Liver (tissue), 9 donors: Measurements from ENCODE around the gene BTBD9. TPM values are rescaled to one million over a fixed set of nuclear protein-coding genes. Genes with fewer than 3 reads are reported as not detected.

ENCODE experiments used
- DNase-seq: peaks from one replicate; pipeline ENCODE4 v3.0.0-alpha.2; 2017; ENCODE audit warnings: low spot score
- H3K27ac ChIP-seq, 2 donors: one replicate each; pipeline ENCODE4 v1.7.0; 2013; ENCODE audit warnings: inconsistent platforms in 2 of 2, low read length in 2 of 2, control low read depth in 1 of 2, low read depth in 1 of 2, mild to moderate bottlenecking in 1 of 2
- H3K27me3 ChIP-seq, 4 donors: one replicate each; pipeline versions ENCODE4 v1.6.1 to v1.7.0; 2013; ENCODE audit warnings: low read length in 3 of 4, inconsistent platforms in 1 of 4, mild to moderate bottlenecking in 1 of 4, moderate library complexity in 1 of 4; ENCODE audit not compliant: control insufficient read depth in 4 of 4, insufficient read depth in 4 of 4
- H3K36me3 ChIP-seq, 4 donors: one replicate each; pipeline versions ENCODE4 v1.6.1 to v1.7.0; 2013; ENCODE audit warnings: low read length in 3 of 4, mild to moderate bottlenecking in 3 of 4, low read depth in 1 of 4, moderate library complexity in 1 of 4; ENCODE audit not compliant: control insufficient read depth in 4 of 4, insufficient read depth in 3 of 4
- H3K4me1 ChIP-seq, 4 donors: one replicate each; pipeline versions ENCODE4 v1.6.1 to v1.7.0; 2013; ENCODE audit warnings: low read length in 3 of 4, mild to moderate bottlenecking in 3 of 4, moderate library complexity in 1 of 4; ENCODE audit not compliant: control insufficient read depth in 4 of 4, insufficient read depth in 4 of 4
- H3K4me3 ChIP-seq, 3 donors: one replicate each; pipeline versions ENCODE4 v1.6.1 to v1.7.0; 2013; ENCODE audit warnings: low read length in 3 of 3, control low read depth in 1 of 3, low read depth in 1 of 3, mild to moderate bottlenecking in 1 of 3
- H3K9ac ChIP-seq, 2 donors: one replicate each; pipeline ENCODE4 v1.7.0; 2013; ENCODE audit warnings: low read length in 2 of 2, mild to moderate bottlenecking in 2 of 2, moderate library complexity in 2 of 2, control low read depth in 1 of 2, low read depth in 1 of 2
- H3K9me3 ChIP-seq, 4 donors: one replicate each; pipeline versions ENCODE4 v1.6.1 to v1.7.0; 2013; ENCODE audit warnings: low read length in 3 of 4; ENCODE audit not compliant: control insufficient read depth in 4 of 4
- EGR1 ChIP-seq, 2 donors: IDR thresholded peaks; 2 replicates each; pipeline ENCODE4 v1.6.1; 2016 to 2018; ENCODE audit warnings: antibody characterized with exemption in 2 of 2, low read depth in 2 of 2
- FOXA1 ChIP-seq: IDR thresholded peaks from 2 replicates; pipeline ENCODE4 v1.6.1; 2016; ENCODE audit warnings: antibody characterized with exemption
- FOXA2 ChIP-seq: IDR thresholded peaks from 2 replicates; pipeline ENCODE4 v1.6.1; 2016; ENCODE audit warnings: antibody characterized with exemption
- GABPA ChIP-seq, 2 donors: IDR thresholded peaks in 1 of 2; conservative IDR thresholded peaks in 1 of 2; 2 replicates each; pipeline ENCODE4 v1.6.1; 2016; ENCODE audit warnings: antibody characterized with exemption in 2 of 2, mild to moderate bottlenecking in 1 of 2, moderate library complexity in 1 of 2
- HNF4A ChIP-seq, 2 donors: conservative IDR thresholded peaks; 2 replicates each; pipeline ENCODE4 v1.6.1; 2016; ENCODE audit warnings: antibody characterized with exemption in 2 of 2, mild to moderate bottlenecking in 2 of 2
- HNF4G ChIP-seq: IDR thresholded peaks from 2 replicates; pipeline ENCODE4 v1.6.1; 2016; ENCODE audit warnings: antibody characterized with exemption
- JUND ChIP-seq, 2 donors: IDR thresholded peaks; 2 replicates each; pipeline ENCODE4 v1.6.1; 2016; ENCODE audit warnings: antibody characterized with exemption in 2 of 2
- NR2F2 ChIP-seq: IDR thresholded peaks from 2 replicates; pipeline ENCODE4 v1.6.1; 2016; ENCODE audit warnings: antibody characterized with exemption
- RAD21 ChIP-seq, 2 donors: IDR thresholded peaks; 2 replicates each; pipeline ENCODE4 v1.6.1; 2016; ENCODE audit warnings: antibody characterized with exemption in 2 of 2, mild to moderate bottlenecking in 2 of 2
- RXRA ChIP-seq, 2 donors: IDR thresholded peaks; 2 replicates each; pipeline ENCODE4 v1.6.1; 2017 to 2018; ENCODE audit warnings: antibody characterized with exemption in 2 of 2, mild to moderate bottlenecking in 1 of 2
- SP1 ChIP-seq: IDR thresholded peaks from 2 replicates; pipeline ENCODE4 v1.6.1; 2018; ENCODE audit warnings: antibody characterized with exemption, mild to moderate bottlenecking
- WGBS: extraction: QIAGEN DNeasy Blood & Tissue Kit; methylation state at CpG from one replicate; pipeline ENCODE4 v1.1.7; 2013; 5-methylcytosine and 5-hydroxymethylcytosine counted together
- polyA plus RNA-seq, 2 donors: library from polyadenylated mRNA; stranded (reverse) in 1 of 2; unstranded in 1 of 2; fragments of 200-250 nt in 1 of 2; fragments of >200 nt in 1 of 2; fragmentation: Nextera tagmentation in 1 of 2; extraction: Ambion mirVana in 1 of 2; gene quantifications; one replicate each; pipeline versions ENCODE4 v1.2.1 to v1.2.3, GENCODE V29; 2013 to 2015
- total RNA-seq, 2 donors: library from RNA; depleted of rRNA; stranded (reverse); fragments of >200 nt; gene quantifications; one replicate each; pipeline ENCODE4 v1.2.3, GENCODE V29; 2014
- TF ChIP-seq, protein P1 (sequence below): IDR thresholded peaks from 2 replicates; pipeline ENCODE4 v1.6.1; 2016; ENCODE audit warnings: antibody characterized with exemption
- TF ChIP-seq, protein P2 (sequence below): fragments of 150-350 bp; IDR thresholded peaks from 2 replicates; pipeline ENCODE4 v1.5.1; 2017; ENCODE audit warnings: improper control_type of control experiment, low read depth, low read length; ENCODE audit not compliant: missing input control
- TF ChIP-seq, protein P3 (sequence below): IDR thresholded peaks from 2 replicates; pipeline ENCODE4 v1.6.1; 2016; ENCODE audit warnings: antibody characterized with exemption
- TF ChIP-seq, protein P4 (sequence below): IDR thresholded peaks from 2 replicates; pipeline ENCODE4 v1.6.1; 2016; ENCODE audit warnings: antibody characterized with exemption, mild to moderate bottlenecking
- TF ChIP-seq, protein P5 (sequence below): IDR thresholded peaks from 2 replicates; pipeline ENCODE4 v1.6.1; 2016; ENCODE audit warnings: antibody characterized with exemption
- donor health status: healthy.
- donor health status: healthy.
- donor health status: healthy.
- donor health status: healthy.
- donor health status: healthy.

The BTBD9 gene
- total and polyA plus RNA-seq, 4 donors: 2.0 to 12.4 (median 5.7) TPM

DNA sequence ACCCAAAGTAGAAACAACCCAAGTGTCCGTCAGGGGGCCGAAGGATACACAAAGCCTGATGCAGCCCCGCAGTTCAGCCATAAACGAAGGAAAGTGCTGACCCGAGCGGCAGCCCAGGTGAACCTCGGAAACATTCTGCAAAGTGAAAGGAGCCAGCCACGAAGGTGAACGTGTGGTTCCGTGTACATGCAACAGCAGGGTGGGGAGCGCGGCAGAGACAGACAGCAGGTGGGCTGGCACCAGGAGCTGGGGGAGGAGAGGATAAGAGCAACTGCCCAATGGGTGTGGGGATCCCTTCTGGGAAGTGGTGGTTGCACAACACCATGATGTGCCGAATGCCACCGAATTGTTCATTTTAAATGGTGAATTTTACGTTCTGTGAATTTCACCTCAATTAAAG lies 478.4 kb downstream of the BTBD9 start:
- 84% methylated on average over 15 of the region's 15 CpGs for WGBS
- DNase-seq: no peak
- TF ChIP-seq RAD21 (IDR thresholded peaks at IDR 0.05): no peak
- TF ChIP-seq GABPA (IDR thresholded peaks at IDR 0.05 in 1 of 2, conservative IDR thresholded peaks at IDR 0.05 in 1 of 2): no peak
- TF ChIP-seq RXRA (IDR thresholded peaks at IDR 0.05): no peak
- TF ChIP-seq NR2F2: no peak
- no peak for TF ChIP-seq FOXA1
- TF ChIP-seq SP1: no peak
- TF ChIP-seq, protein P1, sequence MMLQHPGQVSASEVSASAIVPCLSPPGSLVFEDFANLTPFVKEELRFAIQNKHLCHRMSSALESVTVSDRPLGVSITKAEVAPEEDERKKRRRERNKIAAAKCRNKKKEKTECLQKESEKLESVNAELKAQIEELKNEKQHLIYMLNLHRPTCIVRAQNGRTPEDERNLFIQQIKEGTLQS: no peak
- TF ChIP-seq, protein P2, sequence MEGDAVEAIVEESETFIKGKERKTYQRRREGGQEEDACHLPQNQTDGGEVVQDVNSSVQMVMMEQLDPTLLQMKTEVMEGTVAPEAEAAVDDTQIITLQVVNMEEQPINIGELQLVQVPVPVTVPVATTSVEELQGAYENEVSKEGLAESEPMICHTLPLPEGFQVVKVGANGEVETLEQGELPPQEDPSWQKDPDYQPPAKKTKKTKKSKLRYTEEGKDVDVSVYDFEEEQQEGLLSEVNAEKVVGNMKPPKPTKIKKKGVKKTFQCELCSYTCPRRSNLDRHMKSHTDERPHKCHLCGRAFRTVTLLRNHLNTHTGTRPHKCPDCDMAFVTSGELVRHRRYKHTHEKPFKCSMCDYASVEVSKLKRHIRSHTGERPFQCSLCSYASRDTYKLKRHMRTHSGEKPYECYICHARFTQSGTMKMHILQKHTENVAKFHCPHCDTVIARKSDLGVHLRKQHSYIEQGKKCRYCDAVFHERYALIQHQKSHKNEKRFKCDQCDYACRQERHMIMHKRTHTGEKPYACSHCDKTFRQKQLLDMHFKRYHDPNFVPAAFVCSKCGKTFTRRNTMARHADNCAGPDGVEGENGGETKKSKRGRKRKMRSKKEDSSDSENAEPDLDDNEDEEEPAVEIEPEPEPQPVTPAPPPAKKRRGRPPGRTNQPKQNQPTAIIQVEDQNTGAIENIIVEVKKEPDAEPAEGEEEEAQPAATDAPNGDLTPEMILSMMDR: no peak
- TF ChIP-seq, protein P3, sequence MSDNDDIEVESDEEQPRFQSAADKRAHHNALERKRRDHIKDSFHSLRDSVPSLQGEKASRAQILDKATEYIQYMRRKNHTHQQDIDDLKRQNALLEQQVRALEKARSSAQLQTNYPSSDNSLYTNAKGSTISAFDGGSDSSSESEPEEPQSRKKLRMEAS: no peak
- TF ChIP-seq, protein P4, sequence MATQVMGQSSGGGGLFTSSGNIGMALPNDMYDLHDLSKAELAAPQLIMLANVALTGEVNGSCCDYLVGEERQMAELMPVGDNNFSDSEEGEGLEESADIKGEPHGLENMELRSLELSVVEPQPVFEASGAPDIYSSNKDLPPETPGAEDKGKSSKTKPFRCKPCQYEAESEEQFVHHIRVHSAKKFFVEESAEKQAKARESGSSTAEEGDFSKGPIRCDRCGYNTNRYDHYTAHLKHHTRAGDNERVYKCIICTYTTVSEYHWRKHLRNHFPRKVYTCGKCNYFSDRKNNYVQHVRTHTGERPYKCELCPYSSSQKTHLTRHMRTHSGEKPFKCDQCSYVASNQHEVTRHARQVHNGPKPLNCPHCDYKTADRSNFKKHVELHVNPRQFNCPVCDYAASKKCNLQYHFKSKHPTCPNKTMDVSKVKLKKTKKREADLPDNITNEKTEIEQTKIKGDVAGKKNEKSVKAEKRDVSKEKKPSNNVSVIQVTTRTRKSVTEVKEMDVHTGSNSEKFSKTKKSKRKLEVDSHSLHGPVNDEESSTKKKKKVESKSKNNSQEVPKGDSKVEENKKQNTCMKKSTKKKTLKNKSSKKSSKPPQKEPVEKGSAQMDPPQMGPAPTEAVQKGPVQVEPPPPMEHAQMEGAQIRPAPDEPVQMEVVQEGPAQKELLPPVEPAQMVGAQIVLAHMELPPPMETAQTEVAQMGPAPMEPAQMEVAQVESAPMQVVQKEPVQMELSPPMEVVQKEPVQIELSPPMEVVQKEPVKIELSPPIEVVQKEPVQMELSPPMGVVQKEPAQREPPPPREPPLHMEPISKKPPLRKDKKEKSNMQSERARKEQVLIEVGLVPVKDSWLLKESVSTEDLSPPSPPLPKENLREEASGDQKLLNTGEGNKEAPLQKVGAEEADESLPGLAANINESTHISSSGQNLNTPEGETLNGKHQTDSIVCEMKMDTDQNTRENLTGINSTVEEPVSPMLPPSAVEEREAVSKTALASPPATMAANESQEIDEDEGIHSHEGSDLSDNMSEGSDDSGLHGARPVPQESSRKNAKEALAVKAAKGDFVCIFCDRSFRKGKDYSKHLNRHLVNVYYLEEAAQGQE: no peak
- TF ChIP-seq, protein P5, sequence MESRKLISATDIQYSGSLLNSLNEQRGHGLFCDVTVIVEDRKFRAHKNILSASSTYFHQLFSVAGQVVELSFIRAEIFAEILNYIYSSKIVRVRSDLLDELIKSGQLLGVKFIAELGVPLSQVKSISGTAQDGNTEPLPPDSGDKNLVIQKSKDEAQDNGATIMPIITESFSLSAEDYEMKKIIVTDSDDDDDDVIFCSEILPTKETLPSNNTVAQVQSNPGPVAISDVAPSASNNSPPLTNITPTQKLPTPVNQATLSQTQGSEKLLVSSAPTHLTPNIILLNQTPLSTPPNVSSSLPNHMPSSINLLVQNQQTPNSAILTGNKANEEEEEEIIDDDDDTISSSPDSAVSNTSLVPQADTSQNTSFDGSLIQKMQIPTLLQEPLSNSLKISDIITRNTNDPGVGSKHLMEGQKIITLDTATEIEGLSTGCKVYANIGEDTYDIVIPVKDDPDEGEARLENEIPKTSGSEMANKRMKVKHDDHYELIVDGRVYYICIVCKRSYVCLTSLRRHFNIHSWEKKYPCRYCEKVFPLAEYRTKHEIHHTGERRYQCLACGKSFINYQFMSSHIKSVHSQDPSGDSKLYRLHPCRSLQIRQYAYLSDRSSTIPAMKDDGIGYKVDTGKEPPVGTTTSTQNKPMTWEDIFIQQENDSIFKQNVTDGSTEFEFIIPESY: no peak
- no peak for TF ChIP-seq FOXA2
- TF ChIP-seq HNF4A (conservative IDR thresholded peaks at IDR 0.05): no peak
- TF ChIP-seq HNF4G: no peak
- no peak for TF ChIP-seq JUND (IDR thresholded peaks at IDR 0.05)

DNA sequence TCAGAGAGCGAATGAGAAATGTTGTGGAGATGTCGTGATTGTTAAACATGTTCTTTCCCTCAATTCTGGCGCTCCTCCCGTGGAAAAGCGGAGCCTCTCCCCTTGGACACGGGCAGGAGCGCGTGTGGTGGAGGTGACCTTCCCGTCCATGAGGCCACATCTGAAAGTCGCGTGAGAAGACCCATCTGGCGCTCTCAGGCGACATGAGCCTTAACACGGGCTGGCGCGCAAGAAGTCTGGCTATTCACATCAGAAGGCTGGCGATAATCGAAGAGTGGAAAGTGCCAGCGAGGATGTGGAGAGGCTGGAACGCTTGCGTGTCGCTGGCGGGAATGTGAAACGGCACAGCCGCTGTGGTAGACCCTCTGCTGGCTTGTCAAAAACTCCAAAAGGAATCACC lies 478.9 kb downstream of the BTBD9 start:
- H3K27me3 ChIP-seq: no peaks in the 10 kb centered on the region
- H3K9me3 ChIP-seq: no peaks in the 10 kb centered on the region
- no peak overlapping the region for H3K9ac ChIP-seq
- 95% methylated on average over 25 of the region's 25 CpGs for WGBS
- H3K4me1 ChIP-seq: peaks cover 8 to 21% (median 12%) of the 10 kb centered on the region in 4 donors
- H3K27ac ChIP-seq: no peak overlapping the region
- no peaks in the 10 kb centered on the region for H3K36me3 ChIP-seq
- H3K4me3 ChIP-seq: no peak overlapping the region
- DNase-seq: no peak
- TF ChIP-seq, protein P5: no peak
- TF ChIP-seq JUND (IDR thresholded peaks at IDR 0.05) (no peak), HNF4G (no peak), EGR1 (IDR thresholded peaks at IDR 0.05; ENCODE audit: low read depth in 2 of 2) (no peak), FOXA1 (no peak)
- TF ChIP-seq, protein P2: no peak

More for the DNA sequence above, 478.4 kb downstream of the BTBD9 start:
- Histone ChIP-seq H3K4me3 (no peak overlapping the region), H3K27ac (no peak overlapping the region), H3K4me1 (peaks cover 8 to 21% (median 12%) of the 10 kb centered on the region in 4 donors), H3K9ac (no peak overlapping the region), H3K9me3 (no peaks in the 10 kb centered on the region), H3K27me3 (no peaks in the 10 kb centered on the region), H3K36me3 (no peaks in the 10 kb centered on the region)
